Tibial nerve (tissue), 4 donors: ENCODE data around the gene FAM47B. TPM values are rescaled to one million over a fixed set of nuclear protein-coding genes. Genes with fewer than 3 reads are reported as not detected.

Experiments used
- DNase-seq, 2 donors: peaks; one replicate each; pipeline ENCODE4 v3.0.0-alpha.2; 2019; ENCODE audit warnings: low spot score in 2 of 2
- H3K27ac ChIP-seq, 4 donors: fragments of 200-600 bp; sonication (generic) in 3 of 4; one replicate each; pipeline ENCODE4 v1.5.1; 2017 to 2019; ENCODE audit warnings: mild to moderate bottlenecking in 1 of 4
- H3K27me3 ChIP-seq, 2 donors: fragments of 200-600 bp; sonication (generic) in 1 of 2; one replicate each; pipeline versions ENCODE4 v1.5.1 to v1.6.0; 2017 to 2019
- H3K36me3 ChIP-seq, 3 donors: fragments of 200-600 bp; sonication (generic); one replicate each; pipeline ENCODE4 v1.5.1; 2018 to 2019
- H3K4me1 ChIP-seq, 4 donors: fragments of 200-600 bp; sonication (generic) in 3 of 4; one replicate each; pipeline ENCODE4 v1.5.1; 2017 to 2019
- H3K4me3 ChIP-seq, 4 donors: fragments of 200-600 bp; sonication (generic) in 3 of 4; one replicate each; pipeline ENCODE4 v1.5.1; 2017 to 2019; ENCODE audit warnings: mild to moderate bottlenecking in 1 of 4, moderate library complexity in 1 of 4
- H3K9me3 ChIP-seq, 4 donors: fragments of 200-600 bp; sonication (generic) in 3 of 4; one replicate each; pipeline ENCODE4 v1.5.1; 2017 to 2019
- EP300 ChIP-seq, 2 donors: sonication (generic); formaldehyde crosslinking; IDR thresholded peaks; one replicate each; pipeline ENCODE4 v1.6.1; 2017; ENCODE audit warnings: antibody characterized with exemption in 2 of 2, mild to moderate bottlenecking in 1 of 2
- POLR2A ChIP-seq, 2 donors: fragments of 450-650 bp; IDR thresholded peaks; one replicate each; pipeline ENCODE4 v1.6.1; 2017; ENCODE audit warnings: antibody characterized with exemption in 2 of 2, mild to moderate bottlenecking in 2 of 2, moderate library complexity in 2 of 2
- WGBS, 2 donors: methylation state at CpG; one replicate each; pipeline ENCODE4 v1.1.5; 2018; 5-methylcytosine and 5-hydroxymethylcytosine counted together
- total RNA-seq, 4 donors: library from RNA; depleted of rRNA; stranded (reverse); fragments of >200 nt; gene quantifications; one replicate each; pipeline ENCODE4 v1.1.0, GENCODE V29; 2016
- TF ChIP-seq, protein P1 (sequence below), 5 experiments: fragments of 200-600 bp in 3 of 5; fragments of 450-650 bp in 2 of 5; sonication (generic) in 3 of 5; IDR thresholded peaks; one replicate each; pipeline ENCODE4 v1.5.1; 2016 to 2019; ENCODE audit warnings: antibody characterized with exemption in 5 of 5, mild to moderate bottlenecking in 3 of 5, moderate library complexity in 2 of 5

The FAM47B gene
- total RNA-seq, 4 donors from 2014 or later = not detected

DNA sequence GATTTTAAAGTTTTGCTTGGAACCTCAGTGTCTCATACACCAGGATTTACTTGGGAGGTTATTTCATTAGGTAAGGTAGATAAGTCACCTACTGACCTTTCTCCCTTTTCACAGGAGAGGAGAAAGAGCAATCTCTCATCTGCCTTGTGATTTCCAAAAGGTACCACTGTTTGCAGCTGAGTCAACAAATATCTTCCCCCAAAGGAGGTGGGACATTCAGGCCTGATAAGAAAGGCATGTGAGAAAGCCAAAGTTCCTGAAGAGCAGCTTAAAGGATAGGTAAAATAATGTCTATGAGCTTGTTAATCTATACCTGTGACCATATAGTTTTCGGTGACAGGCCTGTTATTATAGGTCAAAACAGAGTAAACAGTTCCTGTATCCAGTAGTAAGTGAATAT lies 45.0 kb downstream of the FAM47B start:
- H3K27me3 ChIP-seq = peaks cover 0 to 7% of the 10 kb centered on the region in 2 donors
- no peak for DNase-seq
- H3K4me3 ChIP-seq = no peak overlapping the region
- H3K9me3 ChIP-seq = no peaks in the 10 kb centered on the region
- H3K27ac ChIP-seq = no peak overlapping the region
- TF ChIP-seq POLR2A (IDR thresholded peaks at IDR 0.05) (no peak), EP300 (IDR thresholded peaks at IDR 0.05) (no peak)
- TF ChIP-seq, protein P1, sequence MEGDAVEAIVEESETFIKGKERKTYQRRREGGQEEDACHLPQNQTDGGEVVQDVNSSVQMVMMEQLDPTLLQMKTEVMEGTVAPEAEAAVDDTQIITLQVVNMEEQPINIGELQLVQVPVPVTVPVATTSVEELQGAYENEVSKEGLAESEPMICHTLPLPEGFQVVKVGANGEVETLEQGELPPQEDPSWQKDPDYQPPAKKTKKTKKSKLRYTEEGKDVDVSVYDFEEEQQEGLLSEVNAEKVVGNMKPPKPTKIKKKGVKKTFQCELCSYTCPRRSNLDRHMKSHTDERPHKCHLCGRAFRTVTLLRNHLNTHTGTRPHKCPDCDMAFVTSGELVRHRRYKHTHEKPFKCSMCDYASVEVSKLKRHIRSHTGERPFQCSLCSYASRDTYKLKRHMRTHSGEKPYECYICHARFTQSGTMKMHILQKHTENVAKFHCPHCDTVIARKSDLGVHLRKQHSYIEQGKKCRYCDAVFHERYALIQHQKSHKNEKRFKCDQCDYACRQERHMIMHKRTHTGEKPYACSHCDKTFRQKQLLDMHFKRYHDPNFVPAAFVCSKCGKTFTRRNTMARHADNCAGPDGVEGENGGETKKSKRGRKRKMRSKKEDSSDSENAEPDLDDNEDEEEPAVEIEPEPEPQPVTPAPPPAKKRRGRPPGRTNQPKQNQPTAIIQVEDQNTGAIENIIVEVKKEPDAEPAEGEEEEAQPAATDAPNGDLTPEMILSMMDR (IDR thresholded peaks at IDR 0.05) = no peak
- WGBS, 2 donors = 73 to 100% methylated on average over 1 of the region's 1 CpG
- no peaks in the 10 kb centered on the region for H3K36me3 ChIP-seq
- no peaks in the 10 kb centered on the region for H3K4me1 ChIP-seq
